ENCODE measurements around the gene OXTR. TPM values are rescaled to one million over a fixed set of nuclear protein-coding genes. Genes with fewer than 3 reads are reported as not detected.

OXTR gene
- total and polyA plus RNA-seq, 2 of the 4 experiments (the other 2 are of a cell fraction): 42.8 to 56.1 TPM

- H3K56ac ChIP-seq (ENCODE audit: extremely low read depth, insufficient read depth, low read length): no peak overlapping the region
- WGBS, 2 experiments (ENCODE audit: extremely low coverage in 2 of 2, insufficient read length in 1 of 2): no CpG with 5 or more reads among the region's 2 CpGs
- no peak overlapping the region for H2BK5ac ChIP-seq (ENCODE audit: low read depth, low read length, poor library complexity, severe bottlenecking)
- no peak overlapping the region for H3K23ac ChIP-seq (ENCODE audit: low read depth, low read length)
- no peak overlapping the region for H2BK20ac ChIP-seq (ENCODE audit: low read depth, low read length)
- H4K91ac ChIP-seq (ENCODE audit: insufficient read depth, low read depth, low read length): no peak overlapping the region
- dilution Hi-C loops (cut with HindIII; ENCODE audit: low sequenced_read_pairs, unreplicated experiment) (no loop called here), intact Hi-C loops (cut with micrococcal nuclease) (loop anchor here (5.0 kb wide), 1 partner anchor 104 kb away; no protein-coding TSS in a partner anchor), in situ Hi-C loops (cut with MboI; ENCODE audit: low sequenced_read_pairs) (loop anchor here (25.0 kb wide), 1 partner anchor 296 kb away; no protein-coding TSS in a partner anchor)
- no peak overlapping the region for H3K9ac ChIP-seq (ENCODE audit: low read depth, low read length)
- no peak overlapping the region for H2AK9ac ChIP-seq (replicated peaks; ENCODE audit: low read depth, low read length, poor library complexity)
- H3K9me3 ChIP-seq (ENCODE audit: control insufficient read depth, insufficient read depth, low read length): no peaks in the 10 kb centered on the region
- no peaks in the 10 kb centered on the region for H3K79me1 ChIP-seq (ENCODE audit: low read depth in 1 of 2, low read length in 2 of 2)
- H3K27ac ChIP-seq (ENCODE audit: insufficient read depth, low read length): no peak overlapping the region
- ChIA-PET CTCF (interaction anchor here (1.3 kb wide), 1 partner anchor 11 kb away, joined by 3 read pairs; no protein-coding TSS in a partner anchor), POLR2A (ENCODE audit: unreplicated experiment) (no interaction called here)
- no peak overlapping the region; the same call in 1 of the 2 replicates for H3K4ac ChIP-seq (ENCODE audit: low read depth, low read length)
- H4K8ac ChIP-seq (ENCODE audit: low read depth in 2 of 2, low read length in 2 of 2): no peak overlapping the region
- H2AK5ac ChIP-seq (ENCODE audit: low read depth, low read length): no peak overlapping the region
- H2BK120ac ChIP-seq (ENCODE audit: low read depth, low read length): no peak overlapping the region
- H2BK15ac ChIP-seq (ENCODE audit: low read depth, low read length): no peak overlapping the region
- DNase-seq (no peak), ATAC-seq (ENCODE audit: low read depth) (no peak)
- no peaks in the 10 kb centered on the region for H4K20me1 ChIP-seq (ENCODE audit: insufficient read depth, low read length)
- no peaks in the 10 kb centered on the region; the same call in 1 of the 2 replicates for H3K9me1 ChIP-seq (ENCODE audit: insufficient read depth, low read length)
- no peak overlapping the region for H4K5ac ChIP-seq (ENCODE audit: low read depth, low read length)
- H3K14ac ChIP-seq (replicated peaks; ENCODE audit: low read depth, low read length): no peak overlapping the region
- H2AFZ ChIP-seq (replicated peaks; ENCODE audit: low read length, poor library complexity): no peak overlapping the region
- BruUV-seq (replicated peaks): no TSS peak
- TF ChIP-seq SMC3 (IDR thresholded peaks at IDR 0.05; ENCODE audit: low read depth, low read length): no peak
- TF ChIP-seq NFE2L2 (IDR thresholded peaks at IDR 0.05; ENCODE audit: low read depth, low read length): no peak
- TF ChIP-seq POLR2A (IDR thresholded peaks at IDR 0.05; ENCODE audit: low read depth, low read length): no peak
- TF ChIP-seq MAZ (IDR thresholded peaks at IDR 0.05; ENCODE audit: borderline replicate concordance, low read depth, low read length): no peak
- TF ChIP-seq RFX5 (IDR thresholded peaks at IDR 0.05; ENCODE audit: low read depth, low read length): no peak
- TF ChIP-seq RAD21 (IDR thresholded peaks at IDR 0.05; ENCODE audit: low read length): no peak
- TF ChIP-seq FOS (IDR thresholded peaks at IDR 0.05; ENCODE audit: low read depth, low read length): no peak
- TF ChIP-seq, protein P1, sequence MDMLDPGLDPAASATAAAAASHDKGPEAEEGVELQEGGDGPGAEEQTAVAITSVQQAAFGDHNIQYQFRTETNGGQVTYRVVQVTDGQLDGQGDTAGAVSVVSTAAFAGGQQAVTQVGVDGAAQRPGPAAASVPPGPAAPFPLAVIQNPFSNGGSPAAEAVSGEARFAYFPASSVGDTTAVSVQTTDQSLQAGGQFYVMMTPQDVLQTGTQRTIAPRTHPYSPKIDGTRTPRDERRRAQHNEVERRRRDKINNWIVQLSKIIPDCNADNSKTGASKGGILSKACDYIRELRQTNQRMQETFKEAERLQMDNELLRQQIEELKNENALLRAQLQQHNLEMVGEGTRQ (IDR thresholded peaks at IDR 0.05; ENCODE audit: low read depth, low read length): no peak
- no peak for TF ChIP-seq BHLHE40 (IDR thresholded peaks at IDR 0.05; ENCODE audit: low read depth, low read length)
- no peak overlapping the region for H3K4me2 ChIP-seq (ENCODE audit: low read depth, low read length)
- no peaks in the 10 kb centered on the region for H3K36me3 ChIP-seq (ENCODE audit: control insufficient read depth, insufficient read depth, low read length)
- H3K27me3 ChIP-seq (ENCODE audit: control insufficient read depth, insufficient read depth, low read length): peaks cover 21% of the 10 kb centered on the region; the same call in 1 of the 2 replicates
- no peak overlapping the region for H3K18ac ChIP-seq (ENCODE audit: low read depth, low read length)
- peaks cover 6% of the 10 kb centered on the region; the same call in 1 of the 2 replicates for H3K4me1 ChIP-seq (ENCODE audit: control insufficient read depth, insufficient read depth, low read length)
- H3K4me3 ChIP-seq (ENCODE audit: insufficient read depth, low read depth, low read length): no peak overlapping the region
Measured at GRCh38 chr3:8766148-8766547, 3.3 kb downstream of the OXTR start.

All from IMR-90 (cell line).